Mononuclear cell (primary cell): ENCODE data around the gene VSIG1. TPM values are rescaled to one million over a fixed set of nuclear protein-coding genes. Genes with fewer than 3 reads are reported as not detected.

Source experiments
- H3K27me3 ChIP-seq: 2 replicates; pipeline ENCODE4 v1.6.0; 2011; ENCODE audit warnings: low read length, control low read depth; ENCODE audit not compliant: insufficient read depth
- H3K4me1 ChIP-seq: 2 replicates; pipeline ENCODE4 v1.5.1; 2011; ENCODE audit warnings: mild to moderate bottlenecking, low read length, control low read depth; ENCODE audit not compliant: insufficient read depth
- H3K4me3 ChIP-seq: 2 replicates; pipeline ENCODE4 v1.5.1; 2011; ENCODE audit warnings: mild to moderate bottlenecking, low read length, moderate library complexity
- H3K9me3 ChIP-seq: 2 replicates; pipeline ENCODE4 v1.5.1; 2011; ENCODE audit warnings: low read depth, mild to moderate bottlenecking, control low read depth, low read length
- total RNA-seq: library from RNA; depleted of rRNA; stranded (reverse); fragments of >200 nt; gene quantifications from one replicate; pipeline ENCODE4 v1.2.3, GENCODE V29; 2012

Gene VSIG1
- 6.3 TPM for total RNA-seq

DNA sequence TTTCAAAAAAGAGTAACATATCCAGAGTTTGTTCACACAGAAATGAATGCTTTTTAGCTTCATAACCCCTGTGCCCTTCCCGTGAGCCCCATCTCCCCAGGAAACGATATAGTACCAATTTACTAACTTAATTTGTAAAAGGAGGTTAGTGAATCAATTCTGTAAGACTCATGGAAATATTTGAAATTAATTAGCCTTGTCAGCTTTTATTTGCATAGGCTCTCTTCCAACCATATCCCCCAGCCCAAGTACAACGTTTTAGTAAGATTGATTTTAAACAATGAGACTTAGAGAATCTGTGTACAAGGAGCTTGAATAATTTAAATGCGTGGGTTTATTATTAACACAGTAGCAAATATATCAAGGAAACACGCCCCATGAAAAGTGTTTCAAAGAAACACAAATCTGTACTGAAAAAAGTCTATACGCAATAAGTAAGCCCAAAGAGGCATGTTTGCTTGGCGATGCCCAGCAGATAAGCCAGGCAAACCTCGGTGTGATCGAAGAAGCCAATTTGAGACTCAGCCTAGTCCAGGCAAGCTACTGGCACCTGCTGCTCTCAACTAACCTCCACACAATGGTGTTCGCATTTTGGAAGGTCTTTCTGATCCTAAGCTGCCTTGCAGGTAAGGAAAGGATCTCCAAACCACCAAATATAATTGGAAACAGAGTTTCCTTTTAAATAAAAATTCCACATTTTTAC lies at the start of gene VSIG1:
TSS of gene VSIG1 (plus strand) at position 512 of the 703 bp plus-strand sequence. CDS start at position 578, 66 bp downstream.
- no peaks in the 10 kb centered on the region for H3K4me1 ChIP-seq
- no peaks in the 10 kb centered on the region for H3K27me3 ChIP-seq
- no peaks in the 10 kb centered on the region for H3K9me3 ChIP-seq
- H3K4me3 ChIP-seq = no peak within 1 kb of the TSS

DNA sequence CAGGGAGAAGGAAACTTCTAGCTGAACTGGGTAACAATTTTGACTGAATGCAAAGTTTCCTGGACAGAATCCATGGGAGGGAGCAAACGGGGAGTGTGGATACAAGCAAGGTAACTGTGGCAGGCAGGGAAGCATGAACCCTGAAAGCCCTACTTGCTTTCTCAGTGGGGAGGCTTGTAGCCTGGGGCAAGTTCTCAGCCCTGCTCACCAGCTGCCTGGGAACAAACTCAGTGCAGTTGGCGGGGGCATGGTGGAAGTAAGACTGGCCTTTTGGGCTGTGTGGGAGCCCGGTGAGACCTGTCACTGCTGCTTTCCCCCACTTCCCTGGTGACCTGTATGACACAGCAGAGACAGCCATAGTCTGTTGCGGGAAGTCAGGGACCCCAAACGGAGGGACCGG lies 48.7 kb upstream of the VSIG1 start:
- Histone ChIP-seq H3K27me3 (no peaks in the 10 kb centered on the region), H3K4me1 (no peaks in the 10 kb centered on the region), H3K9me3 (no peaks in the 10 kb centered on the region), H3K4me3 (no peak overlapping the region)

DNA sequence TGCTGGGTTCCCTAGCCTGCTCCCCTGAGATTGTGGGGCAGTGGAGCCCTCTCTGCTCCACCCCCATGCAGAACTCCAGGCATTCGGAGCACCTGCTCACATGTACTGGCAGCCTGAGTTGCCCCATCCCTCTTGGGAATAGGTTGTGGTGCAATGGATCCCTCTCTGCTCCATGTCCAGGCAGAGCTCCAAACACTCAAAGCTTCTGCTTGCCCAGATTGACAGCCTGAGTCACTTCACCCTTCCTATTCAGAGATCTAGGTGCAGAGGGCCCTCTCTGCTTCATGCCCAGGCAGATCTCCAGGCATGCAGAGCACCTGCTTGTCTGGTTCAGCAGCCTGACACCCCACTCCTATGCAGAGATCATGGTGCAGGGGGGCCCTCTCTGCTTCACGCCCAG lies 44.1 kb upstream of the VSIG1 start:
- Histone ChIP-seq H3K27me3 (no peaks in the 10 kb centered on the region), H3K4me1 (no peaks in the 10 kb centered on the region), H3K9me3 (no peaks in the 10 kb centered on the region), H3K4me3 (no peak overlapping the region)

DNA sequence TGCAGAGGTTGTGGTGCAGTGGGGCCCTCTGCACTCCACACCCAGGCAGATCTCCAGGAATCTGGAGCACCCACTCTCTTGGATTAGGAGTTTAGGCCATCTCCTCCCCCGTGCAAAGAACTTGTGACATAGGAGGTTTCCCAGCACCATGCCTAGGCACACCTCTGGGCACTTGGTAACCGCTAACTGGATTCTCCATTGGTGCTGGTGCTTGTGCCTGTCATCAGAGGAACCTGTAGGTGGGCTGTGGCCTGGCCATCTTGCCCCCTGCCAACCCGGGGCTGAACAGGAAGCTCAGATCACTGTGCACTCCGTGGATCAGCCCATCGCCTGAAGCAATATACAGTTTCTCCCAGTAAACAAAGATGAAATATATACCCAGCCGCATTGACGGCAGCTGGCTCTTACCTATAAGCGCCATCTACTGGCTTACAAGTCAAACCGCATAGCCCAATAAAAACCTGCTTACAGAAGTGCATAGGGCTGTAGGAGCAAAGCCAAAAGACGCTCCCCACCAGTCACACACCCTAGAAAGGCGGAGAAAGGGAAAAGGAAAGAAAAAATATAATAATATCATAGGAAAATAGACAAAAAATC lies 43.5 kb upstream of the VSIG1 start:
- no peaks in the 10 kb centered on the region for H3K27me3 ChIP-seq
- H3K4me3 ChIP-seq = no peak overlapping the region
- H3K9me3 ChIP-seq = no peaks in the 10 kb centered on the region
- no peaks in the 10 kb centered on the region for H3K4me1 ChIP-seq

DNA sequence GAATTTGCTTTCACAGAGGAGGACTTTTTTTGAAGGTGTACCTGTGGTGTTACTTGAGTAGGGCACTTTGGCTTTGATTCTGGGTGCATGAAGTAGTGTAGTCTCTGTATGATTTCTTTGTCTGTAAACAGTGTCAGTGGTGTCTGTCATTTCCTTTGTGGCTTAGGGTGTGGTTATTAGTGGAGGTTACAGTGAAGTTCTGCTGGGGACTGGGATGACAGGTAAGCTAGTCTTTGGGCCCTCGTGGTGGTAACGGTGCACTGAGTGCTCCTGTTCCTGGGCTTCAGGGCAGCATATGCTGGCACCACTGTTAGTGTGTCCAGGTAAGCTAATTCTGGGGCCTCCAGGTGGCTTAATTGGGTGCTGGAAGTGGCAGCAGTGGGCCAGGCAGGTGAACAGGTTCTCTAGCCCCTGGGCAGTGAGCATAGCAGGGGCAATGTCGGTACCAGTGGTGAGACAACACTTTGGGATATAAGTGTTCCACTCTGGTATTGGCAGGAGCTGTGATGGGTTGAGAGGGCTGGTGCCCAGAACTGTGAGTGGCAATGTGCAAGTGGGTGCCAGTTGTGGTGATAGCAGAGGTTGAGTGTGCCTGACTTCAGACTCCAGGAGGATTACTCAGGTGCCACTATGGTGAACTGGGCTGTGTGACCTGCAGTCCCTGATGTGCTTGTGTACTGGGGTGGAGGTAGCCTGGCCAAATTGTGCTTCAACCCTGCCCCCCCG lies 26.0 kb upstream of the VSIG1 start:
- peak overlapping the region; percentile 16 for H3K4me3 ChIP-seq
- no peaks in the 10 kb centered on the region for H3K27me3 ChIP-seq
- H3K4me1 ChIP-seq = peaks cover 6% of the 10 kb centered on the region
- H3K9me3 ChIP-seq = no peaks in the 10 kb centered on the region

DNA sequence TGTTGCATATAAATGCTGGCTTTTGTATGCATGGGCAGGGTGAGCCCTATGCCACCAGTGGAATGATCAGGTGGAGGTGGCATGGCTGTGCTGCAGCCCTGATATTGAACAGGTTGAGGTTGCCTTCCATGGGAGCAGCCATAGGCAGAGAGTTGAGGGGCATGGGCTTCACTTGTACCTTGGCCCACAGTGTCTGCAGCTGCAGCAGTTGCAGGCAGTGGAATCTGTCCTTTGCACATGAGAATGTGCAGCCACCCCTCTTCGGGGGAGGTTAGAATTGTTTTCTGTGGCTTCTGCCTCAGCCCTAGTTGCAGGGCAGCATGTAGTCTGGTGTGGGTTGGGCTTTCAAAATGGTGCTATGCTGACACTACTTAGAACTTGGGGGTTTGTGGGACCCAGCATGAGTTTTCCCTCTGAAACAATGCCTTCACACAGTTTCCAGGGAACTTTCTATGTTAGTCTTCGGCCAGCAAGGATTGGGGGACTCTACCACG lies 25.4 kb upstream of the VSIG1 start:
- H3K4me3 ChIP-seq = peak overlapping the region; percentile 4
- H3K4me1 ChIP-seq = peaks cover 6% of the 10 kb centered on the region
- no peaks in the 10 kb centered on the region for H3K27me3 ChIP-seq
- H3K9me3 ChIP-seq = no peaks in the 10 kb centered on the region

DNA sequence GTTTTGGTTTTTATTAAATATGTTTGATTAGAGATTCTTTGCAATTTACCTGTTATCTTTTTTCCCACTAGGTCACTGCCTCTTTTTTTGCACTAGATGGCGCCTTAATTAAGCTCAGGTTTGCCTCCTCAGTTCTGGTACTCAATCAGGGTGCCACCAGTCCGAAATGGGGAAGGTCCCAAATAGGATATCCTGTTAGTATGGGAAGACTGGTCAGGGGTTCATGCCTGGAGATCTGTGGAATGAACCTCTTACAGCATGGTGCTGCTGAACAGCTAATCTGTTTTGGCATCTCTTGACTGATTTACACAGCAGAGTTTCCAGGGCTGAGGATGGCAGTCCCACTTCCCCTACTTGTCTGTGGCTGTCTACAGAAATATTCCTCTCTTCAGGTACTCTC lies 24.2 kb upstream of the VSIG1 start:
- H3K27me3 ChIP-seq = no peaks in the 10 kb centered on the region
- H3K4me3 ChIP-seq = no peak overlapping the region
- peaks cover 6% of the 10 kb centered on the region for H3K4me1 ChIP-seq
- H3K9me3 ChIP-seq = no peaks in the 10 kb centered on the region

DNA sequence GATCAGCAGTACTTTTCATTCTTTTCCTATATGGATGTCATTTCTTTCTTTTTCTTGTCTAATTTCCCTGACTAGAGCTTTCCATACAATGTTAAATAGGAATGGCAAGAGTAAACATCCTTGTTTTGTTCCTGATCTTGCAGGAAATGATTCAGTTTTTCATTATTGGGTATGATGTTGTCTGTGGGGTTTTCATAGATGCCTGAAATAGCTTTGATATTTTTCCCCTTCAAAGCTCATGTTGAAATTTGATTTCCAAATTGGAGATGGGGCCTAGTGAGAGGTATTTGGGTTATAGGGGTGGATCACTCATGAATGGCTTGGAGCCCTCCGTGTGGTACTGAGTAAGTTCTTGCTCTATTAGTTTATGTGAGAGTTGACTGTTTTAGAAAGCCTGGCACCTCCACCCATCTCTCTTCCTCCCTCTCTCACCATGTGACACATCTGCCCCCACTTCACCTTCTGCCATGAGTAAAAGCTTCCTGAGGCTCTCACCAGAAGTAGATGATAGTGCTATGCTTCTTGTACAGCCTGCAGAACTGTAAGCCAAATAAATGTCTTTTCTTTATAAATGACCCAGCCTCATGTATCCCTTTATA lies 22.3 kb upstream of the VSIG1 start:
- H3K4me3 ChIP-seq = no peak overlapping the region
- H3K9me3 ChIP-seq = no peaks in the 10 kb centered on the region
- H3K27me3 ChIP-seq = no peaks in the 10 kb centered on the region
- peaks cover 6% of the 10 kb centered on the region for H3K4me1 ChIP-seq

DNA sequence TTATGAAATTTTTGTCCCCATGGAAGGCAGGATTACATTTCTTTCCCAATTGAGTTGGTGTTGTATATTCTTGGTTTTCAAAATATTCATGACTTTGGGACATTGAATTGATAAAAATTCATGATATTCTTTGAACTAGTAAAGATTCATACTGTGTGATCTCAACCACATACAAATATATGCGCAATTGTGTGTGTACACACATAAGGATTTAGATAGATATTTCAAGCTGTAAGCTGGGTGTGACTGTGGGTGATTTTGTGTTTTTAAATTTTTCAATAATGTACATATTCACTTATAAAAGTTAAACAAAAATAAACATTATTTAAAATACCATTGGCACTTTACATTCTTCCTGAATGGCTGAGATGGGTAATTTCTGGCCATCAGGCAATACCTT lies 19.5 kb upstream of the VSIG1 start:
- H3K9me3 ChIP-seq = no peaks in the 10 kb centered on the region
- no peaks in the 10 kb centered on the region for H3K27me3 ChIP-seq
- no peaks in the 10 kb centered on the region for H3K4me1 ChIP-seq
- H3K4me3 ChIP-seq = no peak overlapping the region

DNA sequence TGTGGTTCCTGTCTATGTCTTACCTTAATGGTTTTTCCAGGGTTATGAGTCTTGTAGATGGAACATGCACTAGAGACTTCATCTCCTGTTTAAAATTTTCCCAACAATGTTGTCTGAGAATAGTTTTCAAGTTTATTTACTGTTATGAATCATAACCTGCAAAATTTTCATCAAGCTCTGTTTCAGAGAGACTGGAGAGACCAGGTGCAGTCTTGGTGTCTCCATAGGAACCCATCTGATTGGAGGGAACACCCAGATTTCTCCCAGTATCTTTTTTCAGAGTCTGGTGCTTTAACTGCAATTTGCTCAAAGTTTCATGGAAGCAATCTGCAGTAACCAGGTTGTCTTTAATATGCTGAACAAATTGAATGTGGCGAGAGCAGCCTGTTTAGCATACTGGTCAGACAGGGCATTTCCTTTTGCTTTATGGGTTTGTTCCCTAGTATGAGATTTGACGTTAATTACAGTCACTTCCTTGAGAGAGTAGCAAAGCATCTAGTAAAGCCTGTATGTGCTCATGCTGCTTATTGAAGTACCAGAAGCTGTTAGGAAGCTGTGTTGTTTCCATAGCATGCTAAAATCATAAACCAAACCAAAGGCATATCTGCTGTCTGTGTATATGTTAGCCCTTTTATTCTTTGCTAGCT lies 18.8 kb upstream of the VSIG1 start:
- Histone ChIP-seq H3K4me1 (no peaks in the 10 kb centered on the region), H3K27me3 (no peaks in the 10 kb centered on the region), H3K9me3 (no peaks in the 10 kb centered on the region), H3K4me3 (no peak overlapping the region)

DNA sequence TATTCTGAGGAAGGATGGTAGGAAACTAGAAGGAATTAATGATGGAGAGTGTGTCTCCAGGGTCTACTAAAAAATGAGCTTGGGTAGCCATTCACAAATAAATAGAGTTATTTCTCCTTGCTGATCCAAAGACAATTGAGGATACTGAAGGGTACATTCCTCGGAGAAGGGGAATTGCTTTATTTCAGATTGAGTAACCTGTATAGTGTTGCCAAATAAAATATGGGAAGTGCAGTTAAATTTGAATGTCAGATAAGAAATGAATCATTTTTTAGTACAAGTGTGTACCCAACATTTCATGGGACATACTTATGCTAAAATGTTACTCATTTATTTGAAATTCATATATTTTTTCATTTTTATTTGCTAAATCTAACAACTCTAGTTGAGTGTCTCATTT lies 16.0 kb upstream of the VSIG1 start:
- no peaks in the 10 kb centered on the region for H3K9me3 ChIP-seq
- no peak overlapping the region for H3K4me3 ChIP-seq
- no peaks in the 10 kb centered on the region for H3K27me3 ChIP-seq
- no peaks in the 10 kb centered on the region for H3K4me1 ChIP-seq

DNA sequence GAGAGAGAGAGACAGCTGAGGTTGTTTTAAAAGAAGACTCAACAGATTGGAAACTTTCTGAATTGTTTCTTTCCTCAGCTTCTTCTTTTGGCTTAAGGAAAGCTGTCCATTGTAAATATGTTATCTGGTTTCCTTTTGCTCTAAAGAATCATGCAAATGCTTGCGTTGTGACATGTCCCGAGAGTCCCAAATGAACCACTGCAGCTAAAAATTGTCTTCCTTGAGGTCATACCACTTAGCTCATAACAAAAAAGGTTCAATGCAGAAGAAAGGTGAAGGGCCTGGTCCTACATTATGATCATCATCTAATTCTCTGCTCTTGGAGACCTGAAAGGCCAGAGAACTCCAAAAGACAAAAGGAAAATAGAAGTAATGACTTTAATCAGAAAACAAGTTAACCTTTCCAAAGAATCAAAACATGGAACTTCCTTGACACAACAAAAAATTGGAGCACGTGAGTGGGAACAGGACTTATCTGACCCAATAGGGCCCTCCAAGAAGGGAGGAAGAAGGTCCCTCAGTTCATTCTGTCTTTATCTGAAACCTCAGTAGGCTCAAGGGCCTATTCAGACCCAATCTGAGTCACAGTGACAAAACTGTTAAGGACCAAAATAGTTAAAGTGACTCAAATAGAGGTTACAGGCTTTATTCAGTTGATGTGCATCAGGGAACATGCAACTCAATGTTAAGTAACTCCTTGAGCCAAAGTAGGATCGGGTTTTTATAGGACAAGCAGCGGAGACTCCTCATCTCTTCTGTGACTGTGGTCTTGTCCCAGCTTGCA lies 14.7 kb upstream of the VSIG1 start:
- Histone ChIP-seq H3K9me3 (no peaks in the 10 kb centered on the region), H3K4me1 (no peaks in the 10 kb centered on the region), H3K27me3 (no peaks in the 10 kb centered on the region), H3K4me3 (no peak overlapping the region)

DNA sequence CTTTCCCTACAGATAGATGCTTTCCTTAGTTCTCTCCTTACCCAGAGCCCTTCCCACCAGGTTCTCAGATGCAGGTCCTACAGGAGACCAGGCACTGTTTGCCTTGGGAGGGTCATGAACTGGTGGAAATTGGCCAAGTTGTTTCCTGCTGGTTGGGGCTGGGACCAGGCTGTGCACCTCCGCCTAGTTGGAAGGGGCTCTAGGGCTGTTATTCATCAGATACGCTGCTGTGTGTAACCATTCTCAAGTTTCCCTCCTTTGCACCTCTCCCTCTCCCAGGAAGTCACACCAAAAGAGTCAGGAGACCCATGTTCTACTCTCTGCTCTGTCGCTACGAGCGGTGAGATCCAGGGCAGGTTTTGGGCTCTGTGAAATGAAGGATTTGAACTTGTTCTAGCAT lies 11.9 kb upstream of the VSIG1 start:
- no peak overlapping the region for H3K4me3 ChIP-seq
- H3K27me3 ChIP-seq = no peaks in the 10 kb centered on the region
- H3K4me1 ChIP-seq = no peaks in the 10 kb centered on the region
- H3K9me3 ChIP-seq = no peaks in the 10 kb centered on the region

DNA sequence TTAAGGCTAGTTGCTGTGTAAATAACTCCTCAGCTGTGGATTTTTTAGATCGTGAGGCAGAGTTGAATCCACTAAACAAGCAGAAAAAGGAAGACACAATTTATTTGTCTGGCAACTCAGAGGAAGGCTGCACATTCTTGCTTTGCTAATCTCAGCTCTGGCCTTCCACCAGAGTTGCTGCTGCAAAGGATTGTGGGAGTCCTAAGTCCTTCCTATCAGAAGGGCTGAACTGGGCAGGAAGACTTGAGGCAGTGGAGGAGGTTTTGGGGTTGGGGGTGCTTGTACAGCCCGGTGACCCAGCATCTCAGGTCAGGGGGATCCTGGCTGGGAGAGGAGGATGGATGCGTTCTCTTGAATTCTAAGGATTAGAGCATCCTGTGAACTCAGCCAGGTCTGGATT lies 11.0 kb upstream of the VSIG1 start:
- Histone ChIP-seq H3K9me3 (no peaks in the 10 kb centered on the region), H3K27me3 (no peaks in the 10 kb centered on the region), H3K4me1 (no peaks in the 10 kb centered on the region), H3K4me3 (no peak overlapping the region)
